IMR-90 (cell line): Measurements from ENCODE around the gene MAEL. TPM values are rescaled to one million over a fixed set of nuclear protein-coding genes. Genes with fewer than 3 reads are reported as not detected.

Source experiments
- ATAC-seq: fragments of 200-7000 bp; cut with Tn5 transposase; 2 replicates; pipeline ENCODE4 v1.9.1; 2020; ENCODE audit warnings: low read depth, mild to moderate bottlenecking, moderate library complexity
- BruUV-seq: library from RNA; stranded (reverse); fragments of 400-500 nt; replicated peaks from 2 replicates; lab custom pipeline; 2021; lab: Mats Ljungman, UMichigan
- CTCF ChIA-PET: fragments of 300-600 bp; formaldehyde crosslinking; extraction: SDS; loops from one replicate; lab custom pipeline; 2021; ENCODE audit warnings: antibody characterized with exemption; lab: Yijun Ruan, JAX
- POLR2A ChIA-PET: fragments of 300-600 bp; sonication (Branson Sonifier 250); formaldehyde crosslinking; loops from one replicate; lab custom pipeline; 2022; ENCODE audit warnings: antibody characterized with exemption; ENCODE audit not compliant: unreplicated experiment; lab: Charles Lee
- DNase-seq: peaks from one replicate; pipeline ENCODE4 v3.0.0; 2013
- H2AFZ ChIP-seq: replicated peaks from 2 replicates; pipeline ENCODE3; 2013; ENCODE audit warnings: low read length, mild to moderate bottlenecking; ENCODE audit not compliant: poor library complexity
- H2AK5ac ChIP-seq: 2 replicates; pipeline ENCODE4 v1.6.1; 2013; ENCODE audit warnings: low read depth, low read length, inconsistent platforms
- H2AK9ac ChIP-seq: replicated peaks from 2 replicates; pipeline ENCODE3; 2013; ENCODE audit warnings: mild to moderate bottlenecking, low read depth, low read length, moderate library complexity; ENCODE audit not compliant: poor library complexity
- H2BK120ac ChIP-seq: 2 replicates; pipeline ENCODE4 v1.6.1; 2013; ENCODE audit warnings: low read depth, low read length, inconsistent platforms
- H2BK15ac ChIP-seq: 3 replicates; pipeline ENCODE4 v1.6.1; 2013; ENCODE audit warnings: low read depth, low read length, inconsistent platforms
- H2BK20ac ChIP-seq: 2 replicates; pipeline ENCODE4 v1.6.1; 2013; ENCODE audit warnings: low read depth, mild to moderate bottlenecking, inconsistent platforms, low read length, moderate library complexity
- H2BK5ac ChIP-seq: 2 replicates; pipeline ENCODE4 v1.6.1; 2013; ENCODE audit warnings: mild to moderate bottlenecking, low read depth, low read length, inconsistent platforms; ENCODE audit not compliant: poor library complexity, severe bottlenecking
- H3K14ac ChIP-seq: replicated peaks from 2 replicates; pipeline ENCODE4 v1.6.1; 2013; ENCODE audit warnings: low read depth, low read length, inconsistent platforms
- H3K18ac ChIP-seq: 2 replicates; pipeline ENCODE4 v1.6.1; 2013; ENCODE audit warnings: low read depth, low read length, control low read depth
- H3K23ac ChIP-seq: 2 replicates; pipeline ENCODE4 v1.6.1; 2013; ENCODE audit warnings: low read depth, low read length, inconsistent platforms
- H3K27ac ChIP-seq: 2 replicates; pipeline ENCODE4 v1.5.1; 2013; ENCODE audit warnings: mild to moderate bottlenecking, control low read depth, low read length; ENCODE audit not compliant: insufficient read depth
- H3K27me3 ChIP-seq: 2 replicates; pipeline ENCODE4 v1.6.1; 2013; ENCODE audit warnings: low read length; ENCODE audit not compliant: control insufficient read depth, insufficient read depth
- H3K36me3 ChIP-seq: 2 replicates; pipeline ENCODE4 v1.6.1; 2013; ENCODE audit warnings: low read length, mixed read lengths; ENCODE audit not compliant: control insufficient read depth, insufficient read depth
- H3K4ac ChIP-seq: 2 replicates; pipeline ENCODE4 v1.6.1; 2013; ENCODE audit warnings: low read depth, low read length, inconsistent platforms
- H3K4me1 ChIP-seq: 2 replicates; pipeline ENCODE4 v1.6.1; 2013; ENCODE audit warnings: low read length, mixed read lengths; ENCODE audit not compliant: control insufficient read depth, insufficient read depth
- H3K4me2 ChIP-seq: 2 replicates; pipeline ENCODE4 v1.6.1; 2013; ENCODE audit warnings: low read depth, mild to moderate bottlenecking, control low read depth, low read length, moderate library complexity
- H3K4me3 ChIP-seq: 2 replicates; pipeline ENCODE4 v1.5.1; 2013; ENCODE audit warnings: low read depth, mild to moderate bottlenecking, control low read depth, low read length, moderate library complexity; ENCODE audit not compliant: insufficient read depth
- H3K56ac ChIP-seq: 2 replicates; pipeline ENCODE4 v1.6.1; 2013; ENCODE audit warnings: low read length, inconsistent platforms; ENCODE audit not compliant: insufficient read depth; ENCODE audit errors: extremely low read depth
- H3K79me1 ChIP-seq, 2 experiments: 2 replicates each; pipeline ENCODE4 v1.6.1; 2013; ENCODE audit warnings: low read length in 2 of 2, inconsistent platforms in 1 of 2, low read depth in 1 of 2
- H3K9ac ChIP-seq: 2 replicates; pipeline ENCODE4 v1.6.1; 2013; ENCODE audit warnings: low read depth, low read length, control low read depth
- H3K9me1 ChIP-seq: 2 replicates; pipeline ENCODE4 v1.6.1; 2013; ENCODE audit warnings: low read length, inconsistent platforms; ENCODE audit not compliant: insufficient read depth
- H3K9me3 ChIP-seq: 2 replicates; pipeline ENCODE4 v1.6.1; 2013; ENCODE audit warnings: low read length; ENCODE audit not compliant: control insufficient read depth, insufficient read depth
- H4K20me1 ChIP-seq: 2 replicates; pipeline ENCODE4 v1.6.1; 2013; ENCODE audit warnings: low read length, inconsistent platforms; ENCODE audit not compliant: insufficient read depth
- H4K5ac ChIP-seq: 2 replicates; pipeline ENCODE4 v1.6.1; 2013; ENCODE audit warnings: mild to moderate bottlenecking, low read depth, low read length, control low read depth
- H4K8ac ChIP-seq, 2 experiments: 2 replicates each; pipeline ENCODE4 v1.6.1; 2013; ENCODE audit warnings: low read depth in 2 of 2, low read length in 2 of 2, control low read depth in 1 of 2, inconsistent platforms in 1 of 2
- H4K91ac ChIP-seq: 2 replicates; pipeline ENCODE4 v1.6.1; 2013; ENCODE audit warnings: low read depth, low read length, inconsistent platforms; ENCODE audit not compliant: insufficient read depth
- BHLHE40 ChIP-seq: fragments of 150-350 bp; IDR thresholded peaks from 2 replicates; pipeline ENCODE4 v1.6.1; 2016; ENCODE audit warnings: mild to moderate bottlenecking, low read depth, low read length
- CEBPB ChIP-seq: IDR thresholded peaks from 2 replicates; pipeline ENCODE4 v1.6.1; 2012; ENCODE audit warnings: low read depth, low read length, improper control_type of control experiment
- CHD1 ChIP-seq: IDR thresholded peaks from 2 replicates; pipeline ENCODE4 v1.6.1; 2012; ENCODE audit warnings: low read depth, low read length, improper control_type of control experiment
- ELK1 ChIP-seq: fragments of 150-350 bp; IDR thresholded peaks from 2 replicates; pipeline ENCODE4 v1.6.1; 2016; ENCODE audit warnings: low read depth, mild to moderate bottlenecking, low read length, moderate library complexity, borderline replicate concordance
- FOS ChIP-seq: fragments of 150-350 bp; IDR thresholded peaks from 2 replicates; pipeline ENCODE4 v1.6.1; 2016; ENCODE audit warnings: low read depth, low read length
- MAZ ChIP-seq: IDR thresholded peaks from 2 replicates; pipeline ENCODE4 v1.6.1; 2012; ENCODE audit warnings: low read depth, mild to moderate bottlenecking, low read length, improper control_type of control experiment, moderate library complexity, borderline replicate concordance
- MXI1 ChIP-seq: IDR thresholded peaks from 2 replicates; pipeline ENCODE4 v1.6.1; 2012; ENCODE audit warnings: low read depth, mild to moderate bottlenecking, low read length, moderate library complexity, borderline replicate concordance
- NFE2L2 ChIP-seq: fragments of 150-350 bp; IDR thresholded peaks from 2 replicates; pipeline ENCODE4 v1.6.1; 2016; ENCODE audit warnings: low read depth, mild to moderate bottlenecking, low read length
- POLR2A ChIP-seq: IDR thresholded peaks from 2 replicates; pipeline ENCODE4 v1.6.1; 2012; ENCODE audit warnings: mild to moderate bottlenecking, low read depth, low read length
- RAD21 ChIP-seq: IDR thresholded peaks from 2 replicates; pipeline ENCODE4 v1.6.1; 2012; ENCODE audit warnings: low read length, improper control_type of control experiment
- RCOR1 ChIP-seq: IDR thresholded peaks from 2 replicates; pipeline ENCODE4 v1.6.1; 2012; ENCODE audit warnings: mild to moderate bottlenecking, low read length, improper control_type of control experiment; ENCODE audit not compliant: insufficient replicate concordance
- RFX5 ChIP-seq: IDR thresholded peaks from 2 replicates; pipeline ENCODE4 v1.8.0; 2012; ENCODE audit warnings: low read depth, mild to moderate bottlenecking, low read length, moderate library complexity
- SMC3 ChIP-seq: fragments of 150-350 bp; IDR thresholded peaks from 2 replicates; pipeline ENCODE4 v1.6.1; 2016; ENCODE audit warnings: low read depth, mild to moderate bottlenecking, antibody characterized with exemption, low read length, moderate library complexity
- USF2 ChIP-seq: fragments of 150-350 bp; IDR thresholded peaks from 2 replicates; pipeline ENCODE4 v1.6.1; 2017; ENCODE audit warnings: mild to moderate bottlenecking, antibody characterized with exemption, low read length, low read depth
- WGBS, 2 experiments: methylation state at CpG; one replicate each; pipeline versions ENCODE4 v1.1.5 to v1.1.7; 2013; ENCODE audit warnings: missing lambda C conversion rate in 2 of 2; ENCODE audit not compliant: insufficient read length in 1 of 2; ENCODE audit errors: extremely low coverage in 2 of 2; 5-methylcytosine and 5-hydroxymethylcytosine counted together
- dilution Hi-C: fragments of 300-500 bp; cut with HindIII; formaldehyde crosslinking; loops from one replicate; pipeline ENCODE4 v1.14.3; 2018; ENCODE audit warnings: low sequenced_read_pairs; ENCODE audit not compliant: unreplicated experiment
- in situ Hi-C: fragments of 300-500 bp; cut with MboI; formaldehyde crosslinking; loops from 3 replicates; pipeline ENCODE4 v1.14.3; 2019; ENCODE audit warnings: low sequenced_read_pairs, inconsistent platforms, mixed read lengths
- intact Hi-C: fragments of 100-400 bp; cut with micrococcal nuclease; formaldehyde crosslinking; loops from 2 replicates; pipeline ENCODE4 v1.10.0; 2022
- polyA plus RNA-seq, 3 experiments: library from polyadenylated mRNA; depleted of rRNA; stranded (reverse); fragments of >200 nt; gene quantifications; 2 replicates each; pipeline ENCODE4 v1.2.3, GENCODE V29; 2012; ENCODE audit warnings: low replicate concordance in 1 of 3
- total RNA-seq: library from RNA; depleted of rRNA; stranded (reverse); fragments of >200 nt; gene quantifications from 2 replicates; pipeline ENCODE4 v1.2.3, GENCODE V29; 2012
- TF ChIP-seq, protein P1 (sequence below): conservative IDR thresholded peaks from 2 replicates; pipeline ENCODE4 v1.5.1; 2012; ENCODE audit warnings: mild to moderate bottlenecking, low read depth, low read length, improper control_type of control experiment

Gene MAEL
- total and polyA plus RNA-seq, 2 of the 4 experiments (the other 2 are of a cell fraction): not detected

GRCh38 chr1:166980383-166980782 lies 8.7 kb upstream of the MAEL start:
- no peak overlapping the region for H3K9ac ChIP-seq
- DNase-seq (no peak), ATAC-seq (no peak)
- H3K27me3 ChIP-seq: peaks cover 15% of the 10 kb centered on the region
- no peaks in the 10 kb centered on the region for H3K36me3 ChIP-seq
- H3K4me1 ChIP-seq: no peaks in the 10 kb centered on the region
- no peak overlapping the region for H4K8ac ChIP-seq
- H3K79me1 ChIP-seq: no peaks in the 10 kb centered on the region
- H3K9me3 ChIP-seq: no peaks in the 10 kb centered on the region
- no peak overlapping the region for H3K14ac ChIP-seq
- no peak overlapping the region for H2AK5ac ChIP-seq
- H4K20me1 ChIP-seq: no peaks in the 10 kb centered on the region
- no peak overlapping the region for H3K56ac ChIP-seq
- no peaks in the 10 kb centered on the region for H3K9me1 ChIP-seq
- in situ Hi-C loops (no loop called here), dilution Hi-C loops (no loop called here), intact Hi-C loops (no loop called here)
- no peak overlapping the region for H2BK15ac ChIP-seq
- H3K4me3 ChIP-seq: no peak overlapping the region
- H3K4me2 ChIP-seq: no peak overlapping the region
- H4K5ac ChIP-seq: no peak overlapping the region
- H2BK5ac ChIP-seq: no peak overlapping the region
- no TSS peak for BruUV-seq
- no peak overlapping the region for H2BK120ac ChIP-seq
- no peak overlapping the region for H4K91ac ChIP-seq
- ChIA-PET CTCF (interaction anchor here (1.7 kb wide), 1 partner anchor 15 kb away, joined by 5 read pairs; no protein-coding TSS in a partner anchor), POLR2A (no interaction called here)
- H2AK9ac ChIP-seq: no peak overlapping the region
- no peak overlapping the region for H2BK20ac ChIP-seq
- H2AFZ ChIP-seq: no peak overlapping the region
- H3K18ac ChIP-seq: no peak overlapping the region
- TF ChIP-seq USF2 (no peak), POLR2A (no peak), NFE2L2 (no peak), BHLHE40 (no peak), MXI1 (no peak), FOS (no peak), CEBPB (no peak), RCOR1 (no peak), RFX5 (no peak), RAD21 (no peak), ELK1 (no peak), MAZ (no peak), SMC3 (no peak), CHD1 (no peak)
- TF ChIP-seq, protein P1, sequence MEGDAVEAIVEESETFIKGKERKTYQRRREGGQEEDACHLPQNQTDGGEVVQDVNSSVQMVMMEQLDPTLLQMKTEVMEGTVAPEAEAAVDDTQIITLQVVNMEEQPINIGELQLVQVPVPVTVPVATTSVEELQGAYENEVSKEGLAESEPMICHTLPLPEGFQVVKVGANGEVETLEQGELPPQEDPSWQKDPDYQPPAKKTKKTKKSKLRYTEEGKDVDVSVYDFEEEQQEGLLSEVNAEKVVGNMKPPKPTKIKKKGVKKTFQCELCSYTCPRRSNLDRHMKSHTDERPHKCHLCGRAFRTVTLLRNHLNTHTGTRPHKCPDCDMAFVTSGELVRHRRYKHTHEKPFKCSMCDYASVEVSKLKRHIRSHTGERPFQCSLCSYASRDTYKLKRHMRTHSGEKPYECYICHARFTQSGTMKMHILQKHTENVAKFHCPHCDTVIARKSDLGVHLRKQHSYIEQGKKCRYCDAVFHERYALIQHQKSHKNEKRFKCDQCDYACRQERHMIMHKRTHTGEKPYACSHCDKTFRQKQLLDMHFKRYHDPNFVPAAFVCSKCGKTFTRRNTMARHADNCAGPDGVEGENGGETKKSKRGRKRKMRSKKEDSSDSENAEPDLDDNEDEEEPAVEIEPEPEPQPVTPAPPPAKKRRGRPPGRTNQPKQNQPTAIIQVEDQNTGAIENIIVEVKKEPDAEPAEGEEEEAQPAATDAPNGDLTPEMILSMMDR: no peak
- H3K4ac ChIP-seq: no peak overlapping the region
- no peak overlapping the region for H3K27ac ChIP-seq
- H3K23ac ChIP-seq: no peak overlapping the region
- WGBS, 2 experiments: no CpG with 5 or more reads among the region's 1 CpG
